Limb (tissue), 2 donors: ENCODE measurements around the gene ZNF407.

Experiments used
- DNase-seq, 2 donors: peaks; one replicate each; pipeline ENCODE4 v3.0.0-alpha.2; 2016; ENCODE audit errors: extremely low spot score in 2 of 2

The ZNF407 gene

DNA sequence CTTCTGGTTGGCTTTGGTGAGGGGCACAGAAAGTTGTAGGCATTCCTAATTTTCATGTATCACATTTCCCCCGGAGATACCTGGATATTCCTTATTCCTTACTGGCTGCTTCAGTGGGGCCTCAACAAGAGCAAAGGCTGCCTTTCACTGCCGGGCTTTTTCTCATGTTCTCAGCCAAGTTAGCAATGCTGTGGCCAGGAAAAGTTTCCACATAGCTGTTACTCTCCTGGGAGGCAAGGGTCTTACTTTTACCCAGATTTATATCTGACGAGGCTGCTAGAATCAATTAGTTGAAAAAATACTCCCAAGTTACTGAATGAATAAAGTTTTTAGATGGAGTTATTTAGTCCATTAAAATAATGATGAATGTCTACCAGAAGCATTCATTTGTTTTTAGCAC is 230.5 kb downstream of the ZNF407 start:
- no peak for DNase-seq

DNA sequence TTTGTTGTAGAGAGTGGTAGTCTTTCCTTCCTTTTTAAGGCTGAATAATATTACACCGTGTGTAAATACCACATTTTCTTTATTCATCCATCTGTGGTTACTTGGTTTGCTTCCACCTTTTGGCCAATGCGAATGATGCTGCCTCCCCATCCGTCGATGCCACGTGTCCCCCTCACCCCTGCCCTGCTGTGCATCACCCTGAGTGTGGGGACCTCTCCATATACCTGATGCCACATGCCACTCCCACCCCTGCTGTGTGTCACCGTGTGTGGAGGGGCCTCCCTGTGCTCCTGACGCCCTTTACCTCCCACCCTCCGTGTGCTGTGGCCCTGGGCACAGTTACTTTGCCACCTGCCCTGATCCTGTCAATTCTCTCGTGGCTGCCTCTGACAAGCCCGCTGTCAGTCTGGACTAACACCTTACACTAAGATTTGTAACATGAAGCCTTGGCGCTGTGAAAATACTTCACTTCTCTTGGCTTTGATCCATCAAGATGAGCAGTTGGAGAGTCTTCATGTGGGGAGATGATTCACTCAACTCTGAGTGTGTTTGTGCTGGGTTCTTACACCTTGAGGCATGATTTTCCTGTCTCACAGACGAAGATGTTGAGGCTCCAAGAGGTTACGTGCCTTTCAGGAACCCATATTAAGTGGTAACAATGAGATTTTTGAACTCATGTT is 234.0 kb downstream of the ZNF407 start:
- DNase-seq, result no peak

DNA sequence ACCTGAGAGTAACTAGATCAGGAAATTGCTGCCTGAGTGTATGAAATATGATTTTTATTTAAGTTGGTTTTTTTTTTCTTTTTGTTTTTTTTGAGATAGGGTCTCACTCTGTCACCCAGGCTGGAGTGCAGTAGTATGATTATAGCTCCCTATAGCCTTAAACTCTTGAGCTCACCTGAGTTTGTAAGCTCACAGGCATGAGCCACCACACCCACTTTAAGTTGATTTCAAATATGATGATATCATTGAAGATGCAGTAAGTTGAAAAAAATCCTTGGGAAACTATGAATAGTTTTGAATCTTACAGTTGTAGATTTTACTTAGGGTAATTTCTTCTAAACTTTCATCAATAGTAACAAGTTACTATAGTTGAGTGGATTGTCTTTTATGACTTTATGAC is 234.7 kb downstream of the ZNF407 start:
- DNase-seq, result no peak

DNA sequence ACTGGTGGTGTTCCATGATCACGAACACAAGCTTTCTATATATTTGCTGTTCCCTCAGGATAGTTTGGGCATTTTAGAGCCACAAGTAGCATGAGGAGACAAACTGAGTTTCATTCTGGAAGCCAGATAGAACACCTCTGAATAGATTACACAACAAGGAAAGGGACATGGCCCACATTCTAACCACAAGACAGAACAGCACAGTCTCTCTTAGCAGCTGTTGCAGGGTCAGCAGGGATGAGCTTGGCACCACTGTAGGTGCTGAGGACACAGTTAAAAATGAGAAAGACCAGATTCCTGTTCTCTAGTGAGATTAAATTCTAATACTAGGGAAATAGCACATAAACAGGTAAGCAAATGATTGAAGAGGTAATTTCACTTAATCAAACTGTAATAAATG is 235.3 kb downstream of the ZNF407 start:
- DNase-seq, result no peak

DNA sequence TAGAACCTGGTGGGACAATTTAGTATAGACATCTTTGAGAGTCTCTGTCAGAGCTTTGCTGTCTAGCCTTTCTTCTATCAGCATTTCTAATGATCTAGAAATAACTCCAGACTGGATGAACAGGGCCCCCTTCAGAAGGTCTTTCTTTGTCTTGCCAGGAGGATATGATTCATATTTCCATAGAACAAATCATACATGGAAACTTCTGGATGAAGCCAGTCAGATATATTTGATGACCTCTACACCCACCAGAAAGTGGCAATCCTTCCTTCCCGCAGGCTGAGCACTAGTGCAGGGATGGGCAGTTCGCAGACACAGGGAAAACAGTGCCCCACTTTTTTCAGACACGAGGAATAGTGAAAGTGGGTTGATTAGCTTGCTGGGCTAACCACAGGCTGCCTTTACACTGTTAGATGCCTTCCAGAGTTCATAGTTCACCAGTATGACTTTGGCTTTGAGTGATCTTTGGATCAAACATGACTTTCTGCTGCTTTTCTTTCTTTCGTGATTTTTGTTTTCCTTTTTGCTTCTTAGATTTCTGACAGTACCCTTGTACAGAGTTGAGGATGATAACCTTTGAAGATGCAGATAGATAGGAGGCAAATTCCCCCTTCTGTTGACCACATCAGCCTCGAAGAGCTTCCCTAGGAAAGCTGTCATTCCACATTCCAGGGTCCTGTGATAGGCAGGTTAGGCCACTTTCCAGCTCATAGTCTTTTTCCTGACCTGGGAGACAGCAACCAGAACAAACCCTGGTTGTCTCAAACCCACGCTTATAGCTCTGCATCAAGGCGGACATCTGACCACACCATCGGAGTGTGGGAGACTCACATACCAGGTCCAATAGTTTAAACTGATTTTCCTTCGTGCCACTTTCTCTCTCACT is 237.0 kb downstream of the ZNF407 start:
- no peak for DNase-seq

DNA sequence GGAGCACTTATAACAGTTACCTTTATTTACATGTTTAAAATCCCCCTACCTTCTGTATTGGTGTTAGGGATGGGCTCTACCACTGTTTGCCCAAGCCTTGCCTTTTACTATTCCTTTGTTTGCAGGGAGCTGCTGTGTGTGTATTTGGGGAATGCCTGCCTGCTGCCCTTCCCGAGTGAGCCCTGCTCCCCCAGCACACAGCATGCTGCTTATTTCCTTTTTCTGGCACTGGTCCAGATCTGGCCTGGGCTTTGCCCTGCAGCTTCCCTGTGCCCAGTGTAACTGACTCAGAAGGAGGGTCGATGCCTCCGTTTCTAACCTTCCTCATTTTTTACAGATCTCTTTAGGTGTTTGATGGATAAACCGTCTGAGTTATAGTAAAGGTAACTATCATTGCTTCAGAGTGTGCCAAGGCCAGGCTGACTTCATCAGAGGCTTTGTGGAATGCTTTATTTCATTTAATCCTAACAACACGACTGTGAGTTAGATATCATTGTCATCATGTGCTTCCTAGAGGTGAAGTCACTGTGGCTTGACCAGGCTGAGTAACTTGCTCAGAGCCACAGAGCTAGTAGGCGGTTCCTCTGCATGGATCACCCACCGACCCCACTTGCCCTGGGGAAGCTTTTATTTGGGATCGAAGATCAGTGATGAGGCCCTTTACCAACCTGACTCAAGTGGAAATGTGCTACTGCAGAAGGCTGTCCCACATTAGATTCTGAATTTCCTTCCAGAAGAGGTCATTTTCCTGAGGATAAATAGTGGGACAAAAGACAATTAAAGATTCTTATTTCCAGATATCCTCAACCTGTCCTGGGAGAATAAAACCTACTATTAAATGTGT is 238.8 kb downstream of the ZNF407 start:
- DNase-seq, result peak in 1 of 2 donors; percentile 10

DNA sequence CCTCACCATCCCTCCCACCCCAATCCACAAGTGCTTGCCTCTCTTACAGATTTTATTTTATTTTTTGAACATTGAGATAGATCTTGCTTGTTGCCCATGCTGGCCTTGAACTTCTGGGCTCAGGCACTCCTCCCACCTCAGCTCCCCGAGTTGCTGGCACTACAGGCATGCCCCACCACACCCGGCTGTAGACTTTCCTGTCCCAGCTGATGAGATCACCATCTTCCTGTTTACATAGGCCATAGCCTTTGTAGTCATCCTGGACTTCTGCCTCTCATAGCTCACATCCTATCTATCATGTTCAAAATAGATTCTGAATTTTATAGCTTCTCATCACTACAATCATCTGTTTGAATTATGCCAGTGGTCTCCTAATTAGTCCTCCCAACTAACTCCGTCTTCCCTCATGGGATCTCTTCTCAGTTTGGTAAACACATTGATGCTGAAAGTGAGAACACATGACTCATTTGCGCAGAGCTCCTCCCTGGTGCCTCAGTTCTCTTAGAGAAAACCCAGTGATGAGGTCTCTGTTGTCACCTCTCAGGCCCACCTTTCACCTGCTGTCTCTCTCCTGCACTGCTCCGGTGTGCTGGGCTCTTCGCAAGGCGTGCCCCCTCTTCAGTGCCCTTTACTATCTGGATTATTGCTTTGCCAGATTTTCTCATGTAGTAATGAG is 243.0 kb downstream of the ZNF407 start:
- DNase-seq, result no peak

DNA sequence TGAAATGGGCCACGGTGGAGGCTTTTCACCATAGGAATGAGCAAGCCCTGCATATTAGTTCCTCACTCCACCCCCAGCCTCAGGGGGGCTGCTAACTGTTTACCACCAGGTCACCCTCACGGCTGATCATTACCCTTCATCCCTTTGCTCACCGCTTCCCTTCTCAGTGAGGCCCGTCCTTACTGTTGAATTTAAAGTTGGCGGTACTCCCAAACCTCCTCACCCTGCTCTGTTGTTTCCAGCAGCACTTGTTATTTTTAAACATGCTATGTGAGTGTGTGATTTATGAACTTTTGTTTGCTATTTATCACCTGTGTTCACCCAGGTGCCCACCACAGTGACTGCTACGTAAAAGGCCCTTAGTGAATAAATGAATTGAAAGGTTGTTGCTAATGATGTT is 243.6 kb downstream of the ZNF407 start:
- no peak for DNase-seq

DNA sequence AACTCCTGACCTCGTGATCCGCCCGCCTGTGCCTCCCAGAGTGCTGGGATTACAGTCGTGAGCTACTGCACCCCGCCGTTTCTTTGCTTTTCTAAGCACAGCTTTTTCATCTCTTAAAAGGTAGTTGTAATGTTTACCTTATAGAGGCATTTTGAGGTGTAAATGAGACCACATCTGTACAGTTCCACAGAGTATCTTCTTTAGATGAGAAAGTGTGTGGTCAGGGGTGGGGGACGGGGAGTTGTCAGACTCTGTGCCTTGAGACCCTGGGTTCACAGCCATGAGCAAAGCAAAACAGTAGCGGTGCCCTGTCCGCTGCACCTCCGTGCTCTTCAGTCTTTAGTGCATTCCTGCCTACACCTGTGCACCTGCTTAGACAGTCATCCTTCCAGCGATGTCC is 251.6 kb downstream of the ZNF407 start:
- no peak for DNase-seq

DNA sequence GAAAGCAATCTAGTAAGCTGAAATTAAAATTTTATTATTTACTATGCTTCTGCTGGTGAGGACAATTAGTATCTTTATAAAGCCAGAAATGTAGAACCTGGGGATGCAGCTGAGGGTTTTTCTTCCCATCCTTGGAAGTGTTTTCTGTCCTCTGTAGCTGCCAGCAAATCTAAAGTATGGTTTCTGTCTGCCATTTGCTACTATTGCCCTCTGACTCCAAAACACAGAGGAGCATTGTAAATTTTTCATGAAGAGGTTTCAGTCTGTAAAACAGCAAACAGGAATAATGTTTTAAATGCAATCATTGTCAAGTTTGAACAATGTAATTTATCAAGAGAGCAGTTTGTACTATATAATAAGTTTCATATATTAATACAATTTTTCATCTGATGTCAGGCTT is 258.8 kb downstream of the ZNF407 start:
- no peak for DNase-seq

DNA sequence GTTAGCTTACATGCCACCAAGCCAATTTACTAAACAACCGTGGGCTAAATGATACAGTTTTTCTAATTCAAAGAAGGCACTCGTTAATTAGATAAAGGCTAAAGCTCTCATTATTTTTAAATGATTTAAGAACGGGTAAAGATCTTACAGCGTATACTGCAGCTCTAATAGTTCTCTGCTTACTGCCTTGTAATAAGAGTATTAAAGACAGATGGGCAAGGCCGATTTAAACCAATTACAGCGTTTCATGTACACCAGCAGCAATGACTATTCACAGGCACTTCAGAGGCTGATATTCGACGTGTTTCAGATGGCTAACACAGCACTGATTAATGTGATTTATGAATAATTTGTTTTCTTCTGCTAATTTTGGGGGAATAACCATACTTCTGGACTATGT is 259.3 kb downstream of the ZNF407 start:
- no peak for DNase-seq

DNA sequence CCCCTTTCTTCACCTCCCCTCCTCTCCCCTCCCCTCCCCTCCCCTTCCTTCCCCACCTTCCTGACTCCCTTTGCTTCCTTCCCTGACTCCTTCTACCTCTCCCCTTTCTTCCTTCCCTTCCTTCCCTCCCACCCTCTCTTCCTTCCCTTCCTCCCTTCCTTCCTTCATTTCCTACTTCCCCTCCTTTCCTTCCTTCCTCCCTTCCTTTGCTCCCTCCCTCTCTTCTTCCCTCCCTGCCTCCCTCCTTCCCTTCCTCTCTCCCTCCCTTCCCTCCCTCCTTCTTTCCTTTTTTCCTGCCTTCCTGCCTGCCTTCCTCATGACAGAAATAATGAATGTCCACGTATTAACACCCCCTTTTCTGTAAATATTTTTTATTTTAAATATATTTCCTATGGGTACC is 260.2 kb downstream of the ZNF407 start:
- DNase-seq, result no peak

DNA sequence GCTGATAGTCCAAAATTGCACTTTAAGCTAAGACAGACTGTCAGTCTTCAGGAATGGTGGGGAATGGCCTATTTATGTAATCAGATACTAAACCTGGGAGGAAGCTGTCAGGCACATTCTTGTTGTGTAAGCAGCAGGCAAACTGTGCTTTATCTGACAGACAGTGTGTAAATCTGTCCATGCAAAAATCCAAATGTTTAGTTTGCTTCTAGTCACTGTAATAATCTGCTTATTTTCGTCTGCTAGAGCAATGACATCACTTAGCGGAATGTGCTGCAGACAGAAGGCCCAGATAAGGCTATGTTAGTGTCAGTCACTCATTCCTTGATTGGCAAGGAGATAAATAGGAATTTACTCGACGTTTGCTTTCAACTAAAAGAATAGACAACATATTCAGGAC is 263.5 kb downstream of the ZNF407 start:
- DNase-seq, result no peak

DNA sequence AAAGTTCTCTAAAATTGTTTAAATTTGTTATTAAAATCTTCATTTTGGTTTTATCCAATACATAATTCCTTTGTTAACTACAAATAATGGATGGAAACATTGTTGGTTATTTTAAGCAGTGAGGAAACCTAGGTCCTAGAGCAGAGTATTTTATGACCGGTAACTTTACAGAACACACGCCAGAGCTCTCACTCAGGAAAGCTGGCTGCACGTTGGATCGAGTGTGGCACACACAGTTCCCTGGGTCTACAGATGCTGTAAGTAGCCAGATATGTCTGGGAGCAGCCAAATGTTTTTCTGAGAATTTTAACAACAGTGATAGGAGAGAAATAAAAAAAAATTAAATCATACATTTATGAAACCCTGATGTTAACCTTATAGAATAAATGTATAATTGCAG is 264.4 kb downstream of the ZNF407 start:
- no peak for DNase-seq

DNA sequence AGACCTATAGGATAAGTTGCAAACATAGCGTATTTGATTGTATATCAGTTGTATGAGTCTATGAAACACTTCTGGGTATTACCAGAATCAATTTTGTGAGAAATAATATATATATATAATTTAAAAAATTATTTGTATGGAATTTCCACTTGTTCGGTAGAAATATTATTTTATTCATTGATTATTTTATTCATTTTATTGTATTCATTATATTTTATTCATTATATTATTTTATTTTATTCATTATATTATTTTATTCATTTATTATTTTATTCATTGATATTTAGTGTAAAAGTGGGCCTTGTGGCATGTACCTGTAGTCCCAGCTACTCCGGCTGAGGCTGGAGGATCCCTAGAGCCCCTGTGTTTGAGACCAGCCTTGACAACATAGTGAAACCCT is 268.9 kb downstream of the ZNF407 start:
- DNase-seq, result no peak

DNA sequence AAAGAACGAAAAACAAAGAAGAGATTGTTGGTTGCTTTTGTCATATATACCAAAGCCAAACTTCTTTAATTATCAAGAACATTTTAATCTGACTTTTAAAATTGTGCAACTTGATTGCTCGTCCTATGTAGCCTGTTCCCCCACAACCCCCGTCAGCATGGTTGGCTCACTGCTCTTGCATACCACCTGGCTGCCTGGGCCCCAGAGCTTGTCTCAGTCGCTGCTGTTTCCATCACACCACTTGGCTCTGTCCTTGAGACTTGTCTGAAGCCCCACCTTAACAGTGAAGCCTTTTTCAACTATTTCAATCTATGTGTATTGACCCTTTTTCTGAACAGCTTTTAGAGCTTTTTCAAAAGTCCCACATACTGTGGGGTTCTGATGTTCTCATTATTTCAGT is 270.8 kb downstream of the ZNF407 start:
- no peak for DNase-seq

DNA sequence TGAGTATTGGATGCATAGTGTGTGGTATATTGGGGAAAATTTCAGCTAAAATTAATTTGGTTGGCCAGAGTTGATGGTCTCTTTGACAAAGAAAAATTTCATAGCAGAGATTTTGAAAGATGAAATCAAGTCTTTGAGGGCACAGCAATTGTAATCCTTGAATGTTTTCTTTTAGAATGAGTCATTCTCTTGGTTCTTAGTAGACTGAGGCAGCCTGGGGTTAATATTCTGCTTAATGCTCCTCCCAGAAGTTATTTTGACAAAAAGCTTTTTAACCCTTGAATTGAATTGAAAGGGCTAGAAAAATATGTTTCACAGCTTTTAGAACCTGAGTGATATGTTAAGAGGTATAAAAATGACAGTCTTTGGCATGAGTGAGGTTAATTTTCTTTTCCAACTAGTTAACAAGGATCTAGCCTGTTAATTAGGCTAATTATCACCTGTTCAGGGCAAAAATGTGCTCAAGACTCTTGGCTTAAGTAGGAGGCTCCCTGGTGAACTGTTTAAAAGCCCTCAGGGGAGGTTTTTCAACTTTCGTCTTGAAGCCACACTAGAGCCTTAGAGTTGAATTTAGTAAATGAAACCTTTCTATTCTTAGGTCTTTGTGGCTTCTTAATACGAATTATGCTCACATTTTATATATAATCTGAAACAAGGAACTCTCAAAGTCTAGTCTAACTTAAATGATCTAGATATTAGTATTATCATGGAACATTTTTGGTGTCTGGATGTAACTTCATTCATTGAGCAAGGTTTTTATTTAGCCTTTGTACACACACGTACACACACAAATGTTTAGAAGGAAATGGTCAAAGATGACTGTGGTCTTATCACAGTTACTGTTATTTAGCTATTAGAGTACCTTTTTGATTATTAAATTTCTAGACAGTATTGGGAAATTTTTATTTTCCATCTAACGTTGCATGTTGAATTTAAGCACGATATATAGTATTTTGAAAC is 272.5 kb downstream of the ZNF407 start:
- no peak for DNase-seq

DNA sequence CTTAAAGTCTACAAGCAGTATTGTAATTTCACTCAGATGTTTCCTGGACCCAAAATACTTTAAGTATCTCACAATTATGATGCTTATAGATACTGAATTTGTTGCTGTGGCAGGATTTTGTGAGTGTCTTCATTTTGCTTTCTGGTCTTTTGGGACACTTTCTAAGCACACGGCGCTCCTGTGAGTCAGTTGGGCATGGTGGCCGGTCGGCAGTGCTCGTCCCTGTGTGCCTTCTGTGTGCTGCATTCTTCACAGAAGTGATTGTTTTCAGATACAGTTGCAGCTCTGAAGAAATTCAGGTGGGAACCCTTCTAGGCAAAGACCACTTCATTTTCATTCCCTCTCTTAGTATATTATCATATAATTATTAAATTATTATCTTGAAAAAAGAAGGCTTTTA is 273.3 kb downstream of the ZNF407 start:
- no peak for DNase-seq

DNA sequence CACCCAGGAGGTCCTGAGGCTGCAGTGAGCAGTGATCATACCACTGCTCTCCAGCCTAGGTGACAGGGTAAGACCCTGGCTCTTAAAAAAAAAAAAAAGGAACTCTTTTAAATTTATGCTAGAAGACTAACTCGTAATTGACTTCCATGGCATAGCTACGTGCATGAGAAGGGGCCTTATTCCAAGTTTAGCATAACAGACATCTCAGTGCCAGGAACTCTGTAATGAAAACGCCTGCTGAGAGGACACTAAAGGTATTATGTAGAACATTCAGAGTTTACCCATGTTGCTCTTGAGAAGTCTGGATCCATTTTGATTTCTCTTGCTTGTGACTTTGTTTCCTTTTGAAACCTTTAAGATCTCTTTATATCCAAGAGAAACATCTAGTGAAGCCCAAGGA is 276.0 kb downstream of the ZNF407 start:
- no peak for DNase-seq

DNA sequence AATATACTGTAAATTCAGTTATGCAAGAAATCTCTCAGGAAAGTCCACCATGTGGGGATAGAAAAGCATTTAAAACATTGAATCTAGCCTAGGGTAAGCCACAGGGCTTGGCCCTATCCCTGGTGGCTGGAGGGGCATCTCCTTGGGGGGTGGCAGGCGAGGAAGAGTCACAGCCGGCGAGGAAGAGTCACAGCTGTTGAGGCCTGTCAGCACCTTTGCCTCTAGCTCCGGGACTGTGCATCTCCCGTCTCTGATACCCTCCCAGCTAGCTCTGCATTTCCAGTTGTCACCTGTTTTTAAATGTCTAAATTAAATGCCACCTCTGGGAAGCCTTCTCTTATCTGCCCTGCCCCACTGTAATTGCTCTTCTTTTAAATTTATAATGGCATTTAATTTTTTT is 276.7 kb downstream of the ZNF407 start:
- no peak for DNase-seq
